Activated CD4-positive, CD25-positive, alpha-beta regulatory T cell treated with anti-CD3 and anti-CD28 coated beads, Interleukin-2, amount 50 U/mL, for 16 hours (primary cell): ENCODE measurements around the gene ITPK1.

Experiments
- DNase-seq: peaks from one replicate; pipeline ENCODE4 v3.0.0-alpha.2; 2020; ENCODE audit warnings: low read depth, low spot score

ITPK1 gene

GRCh38 chr14:92970271-92970670, 145.5 kb downstream of the ITPK1 start:
- DNase-seq = no peak

- no peak for DNase-seq
Measured at GRCh38 chr14:92969871-92970270, 145.9 kb downstream of the ITPK1 start.

GRCh38 chr14:92969430-92969829, 146.3 kb downstream of the ITPK1 start:
- DNase-seq = no peak

- DNase-seq = no peak
Measured at GRCh38 chr14:92968291-92969020, 147.3 kb downstream of the ITPK1 start.

GRCh38 chr14:92967346-92967926, 148.3 kb downstream of the ITPK1 start:
- DNase-seq = no peak

GRCh38 chr14:92965281-92965680, 150.4 kb downstream of the ITPK1 start:
- DNase-seq = no peak

- no peak for DNase-seq
Measured at GRCh38 chr14:92964124-92965109, 151.3 kb downstream of the ITPK1 start.

- no peak for DNase-seq
Measured at GRCh38 chr14:92963301-92964123, 152.2 kb downstream of the ITPK1 start.

GRCh38 chr14:92962831-92963095, 153.0 kb downstream of the ITPK1 start:
- DNase-seq = no peak

- DNase-seq = no peak
Measured at GRCh38 chr14:92962031-92962830, 153.5 kb downstream of the ITPK1 start.

- no peak for DNase-seq
Measured at GRCh38 chr14:92961567-92961855, 154.2 kb downstream of the ITPK1 start.

GRCh38 chr14:92960706-92961566, 154.8 kb downstream of the ITPK1 start:
- no peak for DNase-seq

GRCh38 chr14:92959761-92960680, 155.7 kb downstream of the ITPK1 start:
- DNase-seq = no peak

GRCh38 chr14:92959189-92959531, 156.6 kb downstream of the ITPK1 start:
- no peak for DNase-seq

GRCh38 chr14:92958373-92959188, 157.1 kb downstream of the ITPK1 start:
- no peak for DNase-seq

GRCh38 chr14:92956961-92957360, 158.8 kb downstream of the ITPK1 start:
- no peak for DNase-seq

GRCh38 chr14:92955381-92955780, 160.3 kb downstream of the ITPK1 start:
- DNase-seq = no peak

- no peak for DNase-seq
Measured at GRCh38 chr14:92954933-92955332, 160.8 kb downstream of the ITPK1 start.
